Keratinocyte (primary cell): ENCODE measurements around the gene RPS29. TPM values are rescaled to one million over a fixed set of nuclear protein-coding genes. Genes with fewer than 3 reads are reported as not detected.

ENCODE experiments used
- DNase-seq: peaks from one replicate; pipeline ENCODE4 v3.0.0-alpha.2; 2011; ENCODE audit warnings: low read depth, missing footprints, low spot score
- FAIRE-seq: peaks from 2 replicates; lab custom pipeline; 2011; peaks lifted over from hg19 to GRCh38; lab: Jason Lieb, UNC
- H2AFZ ChIP-seq: 2 replicates; pipeline ENCODE4 v1.6.0; 2012; ENCODE audit warnings: low read length, control low read depth, inconsistent platforms; ENCODE audit not compliant: control insufficient read depth
- H3K27ac ChIP-seq: 2 replicates; pipeline ENCODE4 v1.5.1; 2011; ENCODE audit warnings: low read length; ENCODE audit not compliant: control insufficient read depth, insufficient read depth
- H3K27me3 ChIP-seq: 3 replicates; pipeline ENCODE4 v1.6.0; 2011; ENCODE audit warnings: low read length; ENCODE audit not compliant: control insufficient read depth, insufficient read depth; ENCODE audit errors: extremely low read depth
- H3K36me3 ChIP-seq, 2 experiments: 2 replicates in 1 of 2; 3 replicates in 1 of 2; pipeline ENCODE4 v1.5.1; 2011; ENCODE audit warnings: low read length in 2 of 2, mild to moderate bottlenecking in 1 of 2; ENCODE audit not compliant: control insufficient read depth in 2 of 2, insufficient read depth in 2 of 2; ENCODE audit errors: extremely low read depth in 1 of 2
- H3K4me1 ChIP-seq: 3 replicates; pipeline ENCODE4 v1.5.1; 2011; ENCODE audit warnings: low read length; ENCODE audit not compliant: control insufficient read depth, insufficient read depth; ENCODE audit errors: extremely low read depth
- H3K4me2 ChIP-seq: 3 replicates; pipeline ENCODE4 v1.6.0; 2011; ENCODE audit warnings: low read depth, low read length; ENCODE audit not compliant: control insufficient read depth, insufficient read depth; ENCODE audit errors: extremely low read depth
- H3K4me3 ChIP-seq, 3 experiments: fragments of 200-600 bp in 1 of 3; sonication (generic) in 1 of 3; 2 replicates in 2 of 3; 3 replicates in 1 of 3; pipeline ENCODE4 v1.5.1; 2011 to 2016; ENCODE audit warnings: low read length in 3 of 3, mild to moderate bottlenecking in 3 of 3, control low read depth in 2 of 3, inconsistent platforms in 1 of 3, low read depth in 1 of 3, mixed read lengths in 1 of 3, mixed run types in 1 of 3, moderate library complexity in 1 of 3; ENCODE audit not compliant: control insufficient read depth in 2 of 3, insufficient read depth in 2 of 3; ENCODE audit errors: extremely low read depth in 1 of 3
- H3K79me2 ChIP-seq: 2 replicates; pipeline ENCODE4 v1.6.0; 2012; ENCODE audit warnings: low read length; ENCODE audit not compliant: control insufficient read depth, insufficient read depth
- H3K9ac ChIP-seq: 3 replicates; pipeline ENCODE4 v1.6.0; 2011; ENCODE audit warnings: low read length; ENCODE audit not compliant: control insufficient read depth, insufficient read depth; ENCODE audit errors: extremely low read depth
- H3K9me1 ChIP-seq: 3 replicates; pipeline ENCODE4 v1.6.0; 2011; ENCODE audit warnings: low read length; ENCODE audit not compliant: control insufficient read depth, insufficient read depth; ENCODE audit errors: extremely low read depth
- H3K9me3 ChIP-seq: 2 replicates; pipeline ENCODE4 v1.5.1; 2012; ENCODE audit warnings: low read depth, low read length; ENCODE audit not compliant: control insufficient read depth
- H4K20me1 ChIP-seq: 3 replicates; pipeline ENCODE4 v1.6.0; 2011; ENCODE audit warnings: low read length; ENCODE audit not compliant: control insufficient read depth, insufficient read depth; ENCODE audit errors: extremely low read depth
- EZH2 ChIP-seq: IDR thresholded peaks from one replicate; pipeline ENCODE4 v1.6.1; 2012; ENCODE audit warnings: inconsistent platforms, mild to moderate bottlenecking, low read length, moderate library complexity
- dilution Hi-C: fragments of 300-500 bp; cut with MboI; formaldehyde crosslinking; loops from one replicate; pipeline ENCODE4 v1.7.0; 2020; ENCODE audit warnings: low sequenced_read_pairs; ENCODE audit not compliant: extremely low pct_ligation_motif_present
- polyA plus RNA-seq, 5 experiments: library from polyadenylated mRNA; depleted of rRNA in 3 of 5; stranded (reverse) in 3 of 5; stranded (forward) in 1 of 5; unstranded in 1 of 5; fragments of >200 nt; gene quantifications; 1 replicate in 1 of 5; 2 replicates in 3 of 5; 3 replicates in 1 of 5; pipeline versions ENCODE4 v1.2.1 to v1.2.3, GENCODE V29; 2011 to 2012; ENCODE audit warnings: missing spikeins in 2 of 5, low read depth in 1 of 5, low replicate concordance in 1 of 5
- TF ChIP-seq, protein P1 (sequence below), 3 experiments: IDR thresholded peaks in 1 of 3; conservative IDR thresholded peaks in 1 of 3; optimal IDR thresholded peaks in 1 of 3; 2 replicates in 2 of 3; 3 replicates in 1 of 3; pipeline versions ENCODE3 to v1.5.1; 2011; ENCODE audit warnings: low read length in 3 of 3, mild to moderate bottlenecking in 3 of 3, moderate library complexity in 2 of 3, control low read depth in 1 of 3, inconsistent platforms in 1 of 3; ENCODE audit not compliant: insufficient read depth in 2 of 3; ENCODE audit errors: extremely low read depth in 1 of 3

Gene RPS29
- polyA plus RNA-seq, 1 donor (not counting 4 experiments of a cell fraction or from before 2014, with no cell fraction given) = 3,884 TPM

DNA sequence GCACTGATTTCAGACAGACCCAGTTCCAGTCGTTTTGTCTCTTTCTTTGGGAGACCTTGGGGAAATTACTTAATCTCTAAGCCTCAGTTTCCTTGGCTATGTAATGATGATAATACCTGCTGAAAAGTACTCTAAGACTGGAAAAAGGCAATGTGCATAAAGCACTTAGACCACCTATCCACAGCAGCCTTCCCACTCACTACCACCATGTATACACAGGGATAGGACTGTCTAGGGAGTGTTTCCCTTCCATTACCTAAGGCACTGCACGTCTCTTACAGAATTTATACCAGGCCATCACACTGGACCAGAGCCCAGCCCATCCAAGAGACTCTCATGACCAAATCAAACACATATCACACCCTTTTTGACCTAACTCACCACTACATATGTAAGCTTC, 6.3 kb downstream of the RPS29 start:
- Histone ChIP-seq H4K20me1 (peaks cover 8% of the 10 kb centered on the region), H3K27ac (peak overlapping the region; percentile 10)

DNA sequence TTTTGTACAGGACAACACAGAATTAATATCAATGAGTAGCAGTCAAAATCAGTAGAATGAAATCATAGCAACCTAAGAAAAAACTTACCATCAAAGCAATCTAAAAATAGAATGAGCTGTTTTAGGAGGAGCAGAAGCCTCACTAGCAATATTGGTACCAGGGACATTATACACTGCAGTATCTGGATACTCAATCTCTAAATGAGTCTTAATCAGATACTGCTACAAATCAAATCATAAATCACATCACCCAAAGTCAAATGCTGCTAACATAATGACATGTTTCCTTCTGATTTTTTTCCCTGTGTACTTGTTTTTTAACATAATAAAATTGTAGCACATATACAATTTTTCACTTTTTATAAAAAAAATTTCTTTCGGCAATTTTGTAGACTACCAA, 8.0 kb downstream of the RPS29 start:
- Histone ChIP-seq H3K27me3 (no peaks in the 10 kb centered on the region), H3K9me1 (no peaks in the 10 kb centered on the region), H4K20me1 (peaks cover 8% of the 10 kb centered on the region), H3K79me2 (peaks cover 30% of the 10 kb centered on the region), H3K4me3 (no peak overlapping the region), H2AFZ (no peak overlapping the region), H3K4me1 (peaks cover 12% of the 10 kb centered on the region), H3K4me2 (no peak overlapping the region), H3K27ac (no peak overlapping the region), H3K9ac (no peak overlapping the region), H3K9me3 (no peaks in the 10 kb centered on the region), H3K36me3 (peaks cover 4 to 24% of the 10 kb centered on the region in 2 experiments)
- no peak for TF ChIP-seq EZH2
- TF ChIP-seq, protein P1, sequence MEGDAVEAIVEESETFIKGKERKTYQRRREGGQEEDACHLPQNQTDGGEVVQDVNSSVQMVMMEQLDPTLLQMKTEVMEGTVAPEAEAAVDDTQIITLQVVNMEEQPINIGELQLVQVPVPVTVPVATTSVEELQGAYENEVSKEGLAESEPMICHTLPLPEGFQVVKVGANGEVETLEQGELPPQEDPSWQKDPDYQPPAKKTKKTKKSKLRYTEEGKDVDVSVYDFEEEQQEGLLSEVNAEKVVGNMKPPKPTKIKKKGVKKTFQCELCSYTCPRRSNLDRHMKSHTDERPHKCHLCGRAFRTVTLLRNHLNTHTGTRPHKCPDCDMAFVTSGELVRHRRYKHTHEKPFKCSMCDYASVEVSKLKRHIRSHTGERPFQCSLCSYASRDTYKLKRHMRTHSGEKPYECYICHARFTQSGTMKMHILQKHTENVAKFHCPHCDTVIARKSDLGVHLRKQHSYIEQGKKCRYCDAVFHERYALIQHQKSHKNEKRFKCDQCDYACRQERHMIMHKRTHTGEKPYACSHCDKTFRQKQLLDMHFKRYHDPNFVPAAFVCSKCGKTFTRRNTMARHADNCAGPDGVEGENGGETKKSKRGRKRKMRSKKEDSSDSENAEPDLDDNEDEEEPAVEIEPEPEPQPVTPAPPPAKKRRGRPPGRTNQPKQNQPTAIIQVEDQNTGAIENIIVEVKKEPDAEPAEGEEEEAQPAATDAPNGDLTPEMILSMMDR (optimal IDR thresholded peaks at IDR 0.05 in 1 of 3, IDR thresholded peaks at IDR 0.05 in 1 of 3, conservative IDR thresholded peaks at IDR 0.05 in 1 of 3; ENCODE audit: extremely low read depth in 1 of 3, insufficient read depth in 2 of 3, low read length in 3 of 3) = no peak
- dilution Hi-C loops = no loop called here
- no peak for FAIRE-seq
- no peak for DNase-seq

More for the DNA sequence above, 6.3 kb downstream of the RPS29 start:
- no peak for DNase-seq
- no peak for FAIRE-seq
- no peak for TF ChIP-seq EZH2
- TF ChIP-seq, protein P1 (optimal IDR thresholded peaks at IDR 0.05 in 1 of 3, IDR thresholded peaks at IDR 0.05 in 1 of 3, conservative IDR thresholded peaks at IDR 0.05 in 1 of 3; ENCODE audit: extremely low read depth in 1 of 3, insufficient read depth in 2 of 3, low read length in 3 of 3) = no peak
- no peak overlapping the region for H3K4me2 ChIP-seq
- H2AFZ ChIP-seq = no peak overlapping the region
- H3K9ac ChIP-seq = no peak overlapping the region
- dilution Hi-C loops = no loop called here
- peaks cover 9 to 26% of the 10 kb centered on the region in 2 experiments for H3K36me3 ChIP-seq
- H3K9me3 ChIP-seq = no peaks in the 10 kb centered on the region
- H3K4me1 ChIP-seq = peaks cover 21% of the 10 kb centered on the region
- no peaks in the 10 kb centered on the region for H3K27me3 ChIP-seq
- no peak overlapping the region for H3K4me3 ChIP-seq
- H3K79me2 ChIP-seq = peaks cover 46% of the 10 kb centered on the region
- H3K9me1 ChIP-seq = no peaks in the 10 kb centered on the region
